Measurements from ENCODE around the gene OSTN.

OSTN gene

DNA sequence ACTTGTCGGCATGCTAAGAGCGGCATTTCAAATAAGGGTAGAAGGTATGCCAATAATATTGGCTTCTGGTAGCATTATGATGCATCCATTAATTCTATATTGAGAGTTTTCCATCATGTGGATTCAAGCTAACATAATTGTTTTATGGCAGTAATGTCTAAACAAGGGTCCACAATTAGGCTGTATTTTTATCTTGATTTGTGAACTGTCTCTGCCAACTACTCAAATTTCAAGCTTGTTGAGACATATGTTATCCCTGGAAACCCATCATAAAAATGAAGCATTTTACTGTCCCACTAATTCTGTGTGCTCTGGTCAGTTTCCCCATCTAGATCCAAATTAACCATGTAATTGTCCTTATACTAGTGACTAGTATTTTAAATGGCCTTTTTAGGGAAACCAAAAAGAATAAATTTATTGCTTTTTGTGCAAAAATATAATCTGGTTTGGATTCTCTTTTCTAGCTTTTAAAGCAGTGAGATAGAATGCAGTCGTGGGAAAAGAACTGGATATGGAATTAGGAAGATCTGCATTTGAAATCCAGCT lies 1.2 kb upstream of the OSTN start (continued):
- TF ChIP-seq, protein P1, sequence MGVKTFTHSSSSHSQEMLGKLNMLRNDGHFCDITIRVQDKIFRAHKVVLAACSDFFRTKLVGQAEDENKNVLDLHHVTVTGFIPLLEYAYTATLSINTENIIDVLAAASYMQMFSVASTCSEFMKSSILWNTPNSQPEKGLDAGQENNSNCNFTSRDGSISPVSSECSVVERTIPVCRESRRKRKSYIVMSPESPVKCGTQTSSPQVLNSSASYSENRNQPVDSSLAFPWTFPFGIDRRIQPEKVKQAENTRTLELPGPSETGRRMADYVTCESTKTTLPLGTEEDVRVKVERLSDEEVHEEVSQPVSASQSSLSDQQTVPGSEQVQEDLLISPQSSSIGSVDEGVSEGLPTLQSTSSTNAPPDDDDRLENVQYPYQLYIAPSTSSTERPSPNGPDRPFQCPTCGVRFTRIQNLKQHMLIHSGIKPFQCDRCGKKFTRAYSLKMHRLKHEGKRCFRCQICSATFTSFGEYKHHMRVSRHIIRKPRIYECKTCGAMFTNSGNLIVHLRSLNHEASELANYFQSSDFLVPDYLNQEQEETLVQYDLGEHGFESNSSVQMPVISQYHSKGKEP (tag by site-specific recombination; IDR thresholded peaks at IDR 0.05) = no peak
- TF ChIP-seq SCRT1 (tag by site-specific recombination; IDR thresholded peaks at IDR 0.05; ENCODE audit: borderline replicate concordance) (no peak), ZNF114 (tag by site-specific recombination; IDR thresholded peaks at IDR 0.05) (no peak), ZNF391 (tag by site-specific recombination; IDR thresholded peaks at IDR 0.05; ENCODE audit: borderline replicate concordance, low read depth) (no peak), ZNF48 (tag by site-specific recombination; IDR thresholded peaks at IDR 0.05) (no peak), ZNF266 (tag by site-specific recombination; IDR thresholded peaks at IDR 0.05; ENCODE audit: low read depth) (no peak), ZSCAN16 (tag by site-specific recombination; IDR thresholded peaks at IDR 0.05) (no peak)

- POLR2A ChIA-PET = interaction anchor here (1.2 kb wide), 1 partner anchor 12 kb away, joined by 3 read pairs; no protein-coding TSS in a partner anchor
- CTCF ChIA-PET = interaction anchor here (0.7 kb wide), 1 partner anchor 1908 kb away, joined by 3 read pairs; no protein-coding TSS in a partner anchor
- TF ChIP-seq HOXC10 (CRISPR knock-in tag; IDR thresholded peaks at IDR 0.05) (no peak), INSM2 (tag by site-specific recombination; IDR thresholded peaks at IDR 0.05) (0 out of 2 replicates have a peak, but pooled peaks have one; percentile 50), ZNF768 (tag by site-specific recombination; IDR thresholded peaks at IDR 0.05) (no peak), ZNF701 (tag by site-specific recombination; IDR thresholded peaks at IDR 0.05) (no peak), ZNF146 (tag by site-specific recombination; IDR thresholded peaks at IDR 0.05) (no peak), ZNF19 (tag by site-specific recombination; IDR thresholded peaks at IDR 0.05; ENCODE audit: low read depth) (no peak), ZNF664 (tag by site-specific recombination; IDR thresholded peaks at IDR 0.05) (peak; percentile 80), SALL2 (tag by site-specific recombination; IDR thresholded peaks at IDR 0.05; ENCODE audit: borderline replicate concordance) (no peak), ZNF157 (tag by site-specific recombination; IDR thresholded peaks at IDR 0.05) (no peak), ZSCAN23 (tag by site-specific recombination; IDR thresholded peaks at IDR 0.05) (no peak), ZNF514 (tag by site-specific recombination; IDR thresholded peaks at IDR 0.05) (no peak), ZNF776 (tag by site-specific recombination; IDR thresholded peaks at IDR 0.05; ENCODE audit: borderline replicate concordance) (no peak), ZNF658 (tag by site-specific recombination; IDR thresholded peaks at IDR 0.05) (no peak), ZNF530 (tag by site-specific recombination; IDR thresholded peaks at IDR 0.05; ENCODE audit: low read depth) (no peak), ZNF132 (tag by site-specific recombination; IDR thresholded peaks at IDR 0.05; ENCODE audit: borderline replicate concordance) (no peak), ZNF677 (tag by site-specific recombination; IDR thresholded peaks at IDR 0.05) (no peak), TRIM28 (IDR thresholded peaks at IDR 0.05; ENCODE audit: borderline replicate concordance, low read length) (no peak), ZNF610 (tag by site-specific recombination; IDR thresholded peaks at IDR 0.05; ENCODE audit: borderline replicate concordance) (no peak), ZNF114 (tag by site-specific recombination; IDR thresholded peaks at IDR 0.05) (no peak), ZNF16 (tag by site-specific recombination; IDR thresholded peaks at IDR 0.05; ENCODE audit: low read depth) (no peak), OSR2 (tag by site-specific recombination; IDR thresholded peaks at IDR 0.05) (0 out of 2 replicates have a peak, but pooled peaks have one; percentile 20), ZNF174 (tag by site-specific recombination; IDR thresholded peaks at IDR 0.05) (no peak), CTCF (tag by site-specific recombination; IDR thresholded peaks at IDR 0.05) (no peak), ZNF571 (tag by site-specific recombination; IDR thresholded peaks at IDR 0.05) (no peak), ZNF704 (tag by site-specific recombination; IDR thresholded peaks at IDR 0.05) (no peak), WT1 (tag by site-specific recombination; IDR thresholded peaks at IDR 0.05) (no peak), BCL11B (tag by site-specific recombination; IDR thresholded peaks at IDR 0.05; ENCODE audit: low read depth) (no peak), FEZF1 (tag by site-specific recombination; IDR thresholded peaks at IDR 0.05) (peak; percentile 46; the same call in 1 of the 2 replicates)
These were observed 561 bp upstream of the OSTN start for GRCh38 chr3:191198480-191198879.

More at GRCh38 chr3:191198480-191198879, 561 bp upstream of the OSTN start:
- H3K27ac ChIP-seq (ENCODE audit: extremely low read depth, low read depth, low read length) = no peak overlapping the region
- no peak overlapping the region for H3K4me3 ChIP-seq (ENCODE audit: low read depth, low read length)
- no peaks in the 10 kb centered on the region for H3K4me1 ChIP-seq (ENCODE audit: control insufficient read depth, insufficient read depth, low read length)
- no peaks in the 10 kb centered on the region for H3K36me3 ChIP-seq (ENCODE audit: control insufficient read depth in 2 of 2, insufficient read depth in 1 of 2, low read length in 2 of 2)
- H3K9me3 ChIP-seq (ENCODE audit: control insufficient read depth, insufficient read depth, low read depth, low read length) = no peaks in the 10 kb centered on the region
